ENCODE measurements around the gene MCU.
"Not testable (repeated sequence)": the region's sequence is repeated elsewhere in the genome, so short reads cannot be mapped to it uniquely, and the experiment has no call there.

Gene MCU

GRCh38 chr10:72771195-72771594 lies 79.3 kb downstream of the MCU start:
- H3K36me3 ChIP-seq (ENCODE audit: control insufficient read depth in 2 of 2, insufficient read depth in 2 of 2, low read length in 2 of 2); H3K9me3 ChIP-seq (ENCODE audit: control insufficient read depth in 2 of 2, low read length in 2 of 2); H3K4me1 ChIP-seq (ENCODE audit: control insufficient read depth in 2 of 2, insufficient read depth in 2 of 2, low read length in 2 of 2); H3K27ac ChIP-seq (ENCODE audit: low read depth in 2 of 2, low read length in 2 of 2); H3K4me3 ChIP-seq (ENCODE audit: low read length in 2 of 2); H3K27me3 ChIP-seq (ENCODE audit: control insufficient read depth in 2 of 2, insufficient read depth in 2 of 2, low read length in 2 of 2); H3K9ac ChIP-seq (ENCODE audit: low read depth in 1 of 2, low read length in 2 of 2): not testable (repeated sequence)

- H3K9ac ChIP-seq (ENCODE audit: low read depth in 1 of 2, low read length in 2 of 2) = no peak overlapping the region
- H3K36me3 ChIP-seq (ENCODE audit: control insufficient read depth in 2 of 2, insufficient read depth in 2 of 2, low read length in 2 of 2) = peaks cover 0 to 3% of the 10 kb centered on the region in 2 donors
- H3K27ac ChIP-seq (ENCODE audit: low read depth in 2 of 2, low read length in 2 of 2) = no peak overlapping the region
- H3K9me3 ChIP-seq (ENCODE audit: control insufficient read depth in 2 of 2, low read length in 2 of 2) = peaks cover 0 to 3% of the 10 kb centered on the region in 2 donors
- no peak overlapping the region for H3K4me3 ChIP-seq (ENCODE audit: low read length in 2 of 2)
- H3K4me1 ChIP-seq (ENCODE audit: control insufficient read depth in 2 of 2, insufficient read depth in 2 of 2, low read length in 2 of 2) = no peaks in the 10 kb centered on the region
- H3K27me3 ChIP-seq (ENCODE audit: control insufficient read depth in 2 of 2, insufficient read depth in 2 of 2, low read length in 2 of 2) = no peaks in the 10 kb centered on the region
These were observed 80.1 kb downstream of the MCU start for GRCh38 chr10:72772031-72772430.

- no peaks in the 10 kb centered on the region for H3K27me3 ChIP-seq (ENCODE audit: control insufficient read depth in 2 of 2, insufficient read depth in 2 of 2, low read length in 2 of 2)
- H3K9ac ChIP-seq (ENCODE audit: low read depth in 1 of 2, low read length in 2 of 2) = no peak overlapping the region
- H3K27ac ChIP-seq (ENCODE audit: low read depth in 2 of 2, low read length in 2 of 2) = no peak overlapping the region
- no peaks in the 10 kb centered on the region for H3K36me3 ChIP-seq (ENCODE audit: control insufficient read depth in 2 of 2, insufficient read depth in 2 of 2, low read length in 2 of 2)
- no peak overlapping the region for H3K4me3 ChIP-seq (ENCODE audit: low read length in 2 of 2)
- H3K9me3 ChIP-seq (ENCODE audit: control insufficient read depth in 2 of 2, low read length in 2 of 2) = no peaks in the 10 kb centered on the region
- peaks cover 2 to 3% of the 10 kb centered on the region in 2 donors for H3K4me1 ChIP-seq (ENCODE audit: control insufficient read depth in 2 of 2, insufficient read depth in 2 of 2, low read length in 2 of 2)
These were observed 87.9 kb downstream of the MCU start for GRCh38 chr10:72779874-72780273.

- Histone ChIP-seq H3K4me3 (ENCODE audit: low read length in 2 of 2) (no peak overlapping the region), H3K4me1 (ENCODE audit: control insufficient read depth in 2 of 2, insufficient read depth in 2 of 2, low read length in 2 of 2) (peaks cover 2 to 3% of the 10 kb centered on the region in 2 donors), H3K36me3 (ENCODE audit: control insufficient read depth in 2 of 2, insufficient read depth in 2 of 2, low read length in 2 of 2) (no peaks in the 10 kb centered on the region), H3K27me3 (ENCODE audit: control insufficient read depth in 2 of 2, insufficient read depth in 2 of 2, low read length in 2 of 2) (no peaks in the 10 kb centered on the region), H3K9ac (ENCODE audit: low read depth in 1 of 2, low read length in 2 of 2) (no peak overlapping the region), H3K27ac (ENCODE audit: low read depth in 2 of 2, low read length in 2 of 2) (no peak overlapping the region), H3K9me3 (ENCODE audit: control insufficient read depth in 2 of 2, low read length in 2 of 2) (no peaks in the 10 kb centered on the region)
These were observed 90.8 kb downstream of the MCU start for GRCh38 chr10:72782649-72783330.

GRCh38 chr10:72783410-72783833 lies 91.5 kb downstream of the MCU start:
- Histone ChIP-seq H3K4me1 (ENCODE audit: control insufficient read depth in 2 of 2, insufficient read depth in 2 of 2, low read length in 2 of 2) (peaks cover 2 to 3% of the 10 kb centered on the region in 2 donors), H3K36me3 (ENCODE audit: control insufficient read depth in 2 of 2, insufficient read depth in 2 of 2, low read length in 2 of 2) (peaks cover 0 to 3% of the 10 kb centered on the region in 2 donors), H3K27me3 (ENCODE audit: control insufficient read depth in 2 of 2, insufficient read depth in 2 of 2, low read length in 2 of 2) (no peaks in the 10 kb centered on the region), H3K27ac (ENCODE audit: low read depth in 2 of 2, low read length in 2 of 2) (no peak overlapping the region), H3K9me3 (ENCODE audit: control insufficient read depth in 2 of 2, low read length in 2 of 2) (no peaks in the 10 kb centered on the region), H3K9ac (ENCODE audit: low read depth in 1 of 2, low read length in 2 of 2) (no peak overlapping the region), H3K4me3 (ENCODE audit: low read length in 2 of 2) (no peak overlapping the region)

- Histone ChIP-seq H3K36me3 (ENCODE audit: control insufficient read depth in 2 of 2, insufficient read depth in 2 of 2, low read length in 2 of 2) (peaks cover 0 to 3% of the 10 kb centered on the region in 2 donors), H3K4me1 (ENCODE audit: control insufficient read depth in 2 of 2, insufficient read depth in 2 of 2, low read length in 2 of 2) (peaks cover 2 to 3% of the 10 kb centered on the region in 2 donors), H3K27ac (ENCODE audit: low read depth in 2 of 2, low read length in 2 of 2) (no peak overlapping the region), H3K4me3 (ENCODE audit: low read length in 2 of 2) (no peak overlapping the region), H3K9me3 (ENCODE audit: control insufficient read depth in 2 of 2, low read length in 2 of 2) (no peaks in the 10 kb centered on the region), H3K9ac (ENCODE audit: low read depth in 1 of 2, low read length in 2 of 2) (no peak overlapping the region), H3K27me3 (ENCODE audit: control insufficient read depth in 2 of 2, insufficient read depth in 2 of 2, low read length in 2 of 2) (no peaks in the 10 kb centered on the region)
These were observed 92.8 kb downstream of the MCU start for GRCh38 chr10:72784551-72785351.

- no peak overlapping the region for H3K4me3 ChIP-seq (ENCODE audit: low read length in 2 of 2)
- H3K4me1 ChIP-seq (ENCODE audit: control insufficient read depth in 2 of 2, insufficient read depth in 2 of 2, low read length in 2 of 2) = peaks cover 2 to 3% of the 10 kb centered on the region in 2 donors
These were observed 93.5 kb downstream of the MCU start for GRCh38 chr10:72785409-72785808.

GRCh38 chr10:72790216-72790990 lies 98.5 kb downstream of the MCU start:
- H3K9ac ChIP-seq (ENCODE audit: low read depth in 1 of 2, low read length in 2 of 2) = no peak overlapping the region
- no peak overlapping the region for H3K27ac ChIP-seq (ENCODE audit: low read depth in 2 of 2, low read length in 2 of 2)
- H3K27me3 ChIP-seq (ENCODE audit: control insufficient read depth in 2 of 2, insufficient read depth in 2 of 2, low read length in 2 of 2) = no peaks in the 10 kb centered on the region
- H3K9me3 ChIP-seq (ENCODE audit: control insufficient read depth in 2 of 2, low read length in 2 of 2) = no peaks in the 10 kb centered on the region
- no peak overlapping the region for H3K4me3 ChIP-seq (ENCODE audit: low read length in 2 of 2)
- H3K4me1 ChIP-seq (ENCODE audit: control insufficient read depth in 2 of 2, insufficient read depth in 2 of 2, low read length in 2 of 2) = no peaks in the 10 kb centered on the region
- H3K36me3 ChIP-seq (ENCODE audit: control insufficient read depth in 2 of 2, insufficient read depth in 2 of 2, low read length in 2 of 2) = peaks cover 0 to 6% of the 10 kb centered on the region in 2 donors

More at GRCh38 chr10:72785409-72785808, 93.5 kb downstream of the MCU start:
- Histone ChIP-seq H3K36me3 (ENCODE audit: control insufficient read depth in 2 of 2, insufficient read depth in 2 of 2, low read length in 2 of 2) (peaks cover 0 to 3% of the 10 kb centered on the region in 2 donors), H3K27ac (ENCODE audit: low read depth in 2 of 2, low read length in 2 of 2) (no peak overlapping the region), H3K27me3 (ENCODE audit: control insufficient read depth in 2 of 2, insufficient read depth in 2 of 2, low read length in 2 of 2) (no peaks in the 10 kb centered on the region), H3K9me3 (ENCODE audit: control insufficient read depth in 2 of 2, low read length in 2 of 2) (no peaks in the 10 kb centered on the region), H3K9ac (ENCODE audit: low read depth in 1 of 2, low read length in 2 of 2) (no peak overlapping the region)

GRCh38 chr10:72792288-72792687 lies 100.3 kb downstream of the MCU start:
- H3K9me3 ChIP-seq (ENCODE audit: control insufficient read depth in 2 of 2, low read length in 2 of 2) = no peaks in the 10 kb centered on the region
- no peaks in the 10 kb centered on the region for H3K4me1 ChIP-seq (ENCODE audit: control insufficient read depth in 2 of 2, insufficient read depth in 2 of 2, low read length in 2 of 2)
- H3K27ac ChIP-seq (ENCODE audit: low read depth in 2 of 2, low read length in 2 of 2) = no peak overlapping the region
- H3K4me3 ChIP-seq (ENCODE audit: low read length in 2 of 2) = no peak overlapping the region
- no peak overlapping the region for H3K9ac ChIP-seq (ENCODE audit: low read depth in 1 of 2, low read length in 2 of 2)
- H3K27me3 ChIP-seq (ENCODE audit: control insufficient read depth in 2 of 2, insufficient read depth in 2 of 2, low read length in 2 of 2) = no peaks in the 10 kb centered on the region
- peaks cover 0 to 6% of the 10 kb centered on the region in 2 donors for H3K36me3 ChIP-seq (ENCODE audit: control insufficient read depth in 2 of 2, insufficient read depth in 2 of 2, low read length in 2 of 2)

- no peak overlapping the region for H3K27ac ChIP-seq (ENCODE audit: low read depth in 2 of 2, low read length in 2 of 2)
- H3K4me1 ChIP-seq (ENCODE audit: control insufficient read depth in 2 of 2, insufficient read depth in 2 of 2, low read length in 2 of 2) = no peaks in the 10 kb centered on the region
- peaks cover 0 to 3% of the 10 kb centered on the region in 2 donors for H3K36me3 ChIP-seq (ENCODE audit: control insufficient read depth in 2 of 2, insufficient read depth in 2 of 2, low read length in 2 of 2)
- no peak overlapping the region for H3K4me3 ChIP-seq (ENCODE audit: low read length in 2 of 2)
- H3K9ac ChIP-seq (ENCODE audit: low read depth in 1 of 2, low read length in 2 of 2) = no peak overlapping the region
- H3K27me3 ChIP-seq (ENCODE audit: control insufficient read depth in 2 of 2, insufficient read depth in 2 of 2, low read length in 2 of 2) = no peaks in the 10 kb centered on the region
- no peaks in the 10 kb centered on the region for H3K9me3 ChIP-seq (ENCODE audit: control insufficient read depth in 2 of 2, low read length in 2 of 2)
These were observed 101.8 kb downstream of the MCU start for GRCh38 chr10:72793752-72794151.
